DMS114 treated with DMSO at 0.1 percent for 48 hours (cell line): ENCODE results near the gene SC5D.

ENCODE experiments used
- DNase-seq: peaks from one replicate; lab custom pipeline; 2025; ENCODE audit not compliant: unreplicated experiment; lab: John Stamatoyannopoulos, UW

The SC5D gene

GRCh38 chr11:121352251-121352891, 59.8 kb downstream of the SC5D start:
- no peak for DNase-seq

GRCh38 chr11:121354192-121354591, 61.6 kb downstream of the SC5D start:
- DNase-seq: no peak

GRCh38 chr11:121356357-121356756, 63.8 kb downstream of the SC5D start:
- DNase-seq: no peak
